HepG2 (cell line): ENCODE results near the gene LLGL2. TPM values are rescaled to one million over a fixed set of nuclear protein-coding genes. Genes with fewer than 3 reads are reported as not detected.

ENCODE experiments used
- CBX2 ChIP-seq, 2 experiments: fragments of 200-600 bp in 1 of 2; sonication (generic); formaldehyde crosslinking in 1 of 2; IDR thresholded peaks; 2 replicates each; pipeline versions ENCODE4 v1.7.0 to v1.8.1; 2018 to 2022; ENCODE audit warnings: low read depth in 2 of 2, low read length in 1 of 2, mild to moderate bottlenecking in 1 of 2, missing genetic modification reagents in 1 of 2
- CHD4 ChIP-seq: fragments of 200-600 bp; sonication (generic); IDR thresholded peaks from 2 replicates; pipeline ENCODE4 v1.7.0; 2017; ENCODE audit warnings: mild to moderate bottlenecking, low read length, borderline replicate concordance
- HIVEP1 ChIP-seq: sonication (generic); formaldehyde crosslinking; IDR thresholded peaks from 2 replicates; pipeline ENCODE4 v1.4.0; 2020; ENCODE audit warnings: mild to moderate bottlenecking, missing genetic modification reagents
- ISL2 ChIP-seq: sonication (generic); formaldehyde crosslinking; IDR thresholded peaks from 2 replicates; pipeline ENCODE4 v1.5.0; 2020; ENCODE audit warnings: missing genetic modification reagents
- KDM2A ChIP-seq: sonication (generic); formaldehyde crosslinking; IDR thresholded peaks from 2 replicates; pipeline ENCODE4 v1.4.0; 2020; ENCODE audit warnings: low read depth, missing genetic modification reagents, borderline replicate concordance
- KLF13 ChIP-seq: sonication (generic); formaldehyde crosslinking; IDR thresholded peaks from 2 replicates; pipeline ENCODE4 v1.4.0; 2020; ENCODE audit warnings: mild to moderate bottlenecking, missing genetic modification reagents
- NFKB2 ChIP-seq: sonication (generic); formaldehyde crosslinking; IDR thresholded peaks from 2 replicates; pipeline ENCODE4 v1.4.0; 2020; ENCODE audit warnings: missing genetic modification reagents, borderline replicate concordance
- PHB2 ChIP-seq: fragments of 450-650 bp; IDR thresholded peaks from 2 replicates; pipeline ENCODE4 v1.6.1; 2018; ENCODE audit not compliant: partially characterized antibody
- ZBTB42 ChIP-seq: sonication (generic); formaldehyde crosslinking; IDR thresholded peaks from 2 replicates; pipeline ENCODE4 v1.5.0; 2020; ENCODE audit warnings: mild to moderate bottlenecking, missing genetic modification reagents
- ZKSCAN1 ChIP-seq: fragments of 150-350 bp; IDR thresholded peaks from 2 replicates; pipeline ENCODE4 v1.6.1; 2014; ENCODE audit warnings: low read length
- ZNF24 ChIP-seq: fragments of 450-650 bp; IDR thresholded peaks from 2 replicates; pipeline ENCODE4 v1.6.1; 2017; ENCODE audit warnings: antibody characterized with exemption, mild to moderate bottlenecking
- ZNF296 ChIP-seq: sonication (generic); formaldehyde crosslinking; conservative IDR thresholded peaks from 2 replicates; pipeline ENCODE4 v1.5.0; 2020; ENCODE audit warnings: mild to moderate bottlenecking, missing genetic modification reagents
- ZNF343 ChIP-seq: sonication (generic); formaldehyde crosslinking; IDR thresholded peaks from 2 replicates; pipeline ENCODE4 v1.4.0; 2020; ENCODE audit warnings: mild to moderate bottlenecking, missing genetic modification reagents
- ZNF570 ChIP-seq: sonication (generic); formaldehyde crosslinking; IDR thresholded peaks from 2 replicates; pipeline ENCODE4 v1.4.0; 2020; ENCODE audit warnings: mild to moderate bottlenecking, missing genetic modification reagents, borderline replicate concordance
- ZNF619 ChIP-seq: sonication (generic); formaldehyde crosslinking; IDR thresholded peaks from 2 replicates; pipeline ENCODE4 v1.4.0; 2020; ENCODE audit warnings: mild to moderate bottlenecking, missing genetic modification reagents
- ZNF639 ChIP-seq: conservative IDR thresholded peaks from 2 replicates; pipeline ENCODE4 v1.6.1; 2018; ENCODE audit warnings: missing genetic modification reagents
- ZNF746 ChIP-seq: sonication (generic); formaldehyde crosslinking; IDR thresholded peaks from 2 replicates; pipeline ENCODE4 v1.8.0; 2022; ENCODE audit warnings: mild to moderate bottlenecking, missing genetic modification reagents
- ZNF770 ChIP-seq: sonication (generic); formaldehyde crosslinking; IDR thresholded peaks from 2 replicates; pipeline ENCODE4 v1.5.0; 2020; ENCODE audit warnings: mild to moderate bottlenecking, missing genetic modification reagents
- ZNF792 ChIP-seq: IDR thresholded peaks from 2 replicates; pipeline ENCODE4 v1.6.1; 2016
- ZNF839 ChIP-seq: sonication (generic); formaldehyde crosslinking; IDR thresholded peaks from 2 replicates; pipeline ENCODE4 v1.4.0; 2020; ENCODE audit warnings: missing genetic modification reagents, mild to moderate bottlenecking, borderline replicate concordance
- polyA plus RNA-seq, 8 experiments: library from polyadenylated mRNA; depleted of rRNA in 3 of 8; stranded (reverse) in 7 of 8; unstranded in 1 of 8; fragments of >200 nt; fragmentation: Illumina TruSeq in 4 of 8; extraction: Trizol in 4 of 8; gene quantifications; 2 replicates each; pipeline versions ENCODE4 v1.2.1 to v1.2.3, GENCODE V29; 2011 to 2016; ENCODE audit warnings: low read depth in 4 of 8, missing spikeins in 1 of 8, mixed read lengths in 1 of 8; ENCODE audit not compliant: insufficient read depth in 1 of 8
- total RNA-seq, 5 experiments: library from RNA; depleted of rRNA; stranded (reverse); fragments of >200 nt; fragmentation: Illumina TruSeq; extraction: Trizol; gene quantifications; 2 replicates each; pipeline ENCODE4 v1.2.3, GENCODE V29; 2016; ENCODE audit warnings: low read depth in 1 of 5
- TF ChIP-seq, protein P1 (sequence below): sonication (generic); formaldehyde crosslinking; IDR thresholded peaks from 2 replicates; pipeline ENCODE4 v1.8.0; 2022; ENCODE audit warnings: mild to moderate bottlenecking, missing genetic modification reagents, borderline replicate concordance
- TF ChIP-seq, protein P2 (sequence below): sonication (generic); formaldehyde crosslinking; IDR thresholded peaks from 2 replicates; pipeline ENCODE4 v1.8.1; 2023; ENCODE audit warnings: missing genetic modification reagents, mild to moderate bottlenecking, borderline replicate concordance

LLGL2 gene
- total and polyA plus RNA-seq, 2 of the 13 experiments (the other 11 are each of a cell fraction or from before 2014, with no cell fraction given), result 83.0 to 86.7 TPM

DNA sequence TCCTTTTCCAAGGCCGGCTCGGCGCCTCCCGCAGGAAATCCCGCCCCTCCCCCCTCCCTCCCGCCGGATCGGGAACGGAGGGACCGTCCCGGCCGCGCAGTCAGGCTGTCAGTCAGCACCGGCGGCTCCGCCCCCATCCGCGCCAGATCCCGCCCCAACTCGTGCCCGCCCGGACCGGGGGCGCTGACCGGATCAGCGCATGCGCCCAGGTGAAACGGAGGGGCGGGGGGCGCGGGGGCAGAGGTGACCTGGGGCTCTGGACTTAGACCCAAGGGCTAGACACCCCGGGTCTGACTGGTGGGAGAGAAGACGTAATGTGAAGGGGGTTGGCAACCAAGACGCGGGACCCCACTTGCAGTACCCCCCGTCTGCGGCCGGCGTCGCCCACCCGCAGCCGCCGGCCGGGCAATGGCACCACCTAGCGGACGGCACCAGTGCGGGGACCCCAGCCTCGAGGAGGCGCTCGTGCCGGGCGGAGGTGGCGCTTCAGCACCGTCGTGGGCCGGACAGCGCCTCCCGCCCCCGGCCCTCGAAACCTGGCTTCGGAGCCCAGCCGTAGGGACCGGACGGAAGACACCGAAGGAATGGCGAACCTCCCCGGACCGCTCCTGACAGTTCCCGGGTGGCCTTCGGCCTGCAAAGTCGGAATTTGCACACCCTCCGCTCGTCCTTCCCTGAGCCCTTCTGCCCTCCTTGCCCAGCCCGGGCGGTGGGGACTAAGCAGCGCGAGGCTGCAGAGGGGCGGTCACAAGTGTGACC lies 9.8 kb upstream of the LLGL2 start, which contains the start of gene CASKIN2 (continued):
- TF ChIP-seq, protein P1, sequence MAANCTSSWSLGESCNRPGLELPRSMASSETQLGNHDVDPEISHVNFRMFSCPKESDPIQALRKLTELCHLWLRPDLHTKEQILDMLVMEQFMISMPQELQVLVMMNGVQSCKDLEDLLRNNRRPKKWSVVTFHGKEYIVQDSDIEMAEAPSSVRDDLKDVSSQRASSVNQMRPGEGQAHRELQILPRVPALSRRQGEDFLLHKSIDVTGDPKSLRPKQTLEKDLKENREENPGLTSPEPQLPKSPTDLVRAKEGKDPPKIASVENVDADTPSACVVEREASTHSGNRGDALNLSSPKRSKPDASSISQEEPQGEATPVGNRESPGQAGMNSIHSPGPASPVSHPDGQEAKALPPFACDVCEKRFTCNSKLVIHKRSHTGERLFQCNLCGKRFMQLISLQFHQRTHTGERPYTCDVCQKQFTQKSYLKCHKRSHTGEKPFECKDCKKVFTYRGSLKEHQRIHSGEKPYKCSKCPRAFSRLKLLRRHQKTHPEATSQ (CRISPR knock-in tag), result peak; percentile 18; the same call in 1 of the 2 replicates
- TF ChIP-seq ZNF570, result peak; percentile 70; the same call in 1 of the 2 replicates
- TF ChIP-seq CBX2 (IDR thresholded peaks at IDR 0.05; ENCODE audit: low read depth, low read length), result no peak
- no peak; the same call in 1 of the 2 replicates for TF ChIP-seq CBX2 (CRISPR knock-in tag; IDR thresholded peaks at IDR 0.05; ENCODE audit: low read depth)
- TF ChIP-seq, protein P2, sequence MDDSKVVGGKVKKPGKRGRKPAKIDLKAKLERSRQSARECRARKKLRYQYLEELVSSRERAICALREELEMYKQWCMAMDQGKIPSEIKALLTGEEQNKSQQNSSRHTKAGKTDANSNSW (CRISPR knock-in tag), result peak; percentile 97; the same call in 1 of the 2 replicates
- no peak for TF ChIP-seq KLF13
- peak; percentile 92 for TF ChIP-seq ZNF792
- peak; percentile 97 for TF ChIP-seq ZBTB42 (CRISPR knock-in tag)
- TF ChIP-seq NFKB2, result peak; percentile 97
- peak; percentile 80; the same call in 1 of the 2 replicates for TF ChIP-seq ZNF746 (CRISPR knock-in tag)
- TF ChIP-seq HIVEP1, result peak; percentile 92
- peak; percentile 47 for TF ChIP-seq ZNF639 (CRISPR knock-in tag)
- peak; percentile 96 for TF ChIP-seq ZNF296 (CRISPR knock-in tag)
- TF ChIP-seq ZKSCAN1, result 0 out of 2 replicates have a peak, but pooled peaks have one; percentile 11
- peak; percentile 90; the same call in 1 of the 2 replicates for TF ChIP-seq ZNF619 (CRISPR knock-in tag)
- no peak for TF ChIP-seq PHB2
- peak; percentile 86 for TF ChIP-seq ISL2 (CRISPR knock-in tag)
- TF ChIP-seq KDM2A (CRISPR knock-in tag), result peak; percentile 95
- TF ChIP-seq ZNF343 (CRISPR knock-in tag), result peak; percentile 98
- TF ChIP-seq ZNF839 (CRISPR knock-in tag), result peak; percentile 92
- peak; percentile 39; the same call in 1 of the 2 replicates for TF ChIP-seq CHD4
- peak; percentile 88 for TF ChIP-seq ZNF770
- peak; percentile 63 for TF ChIP-seq ZNF24
